ENCODE measurements around the gene NANS. TPM values are rescaled to one million over a fixed set of nuclear protein-coding genes. Genes with fewer than 3 reads are reported as not detected.

Gene NANS
- total RNA-seq, 1 experiment from 2014 or later = 40.4 TPM

- Histone ChIP-seq H2AFZ (ENCODE audit: low read length) (no peak overlapping the region), H3K27ac (ENCODE audit: insufficient read length, low read depth, low read length) (no peak overlapping the region), H2BK120ac (ENCODE audit: low read depth, low read length, poor library complexity, severe bottlenecking) (no peak overlapping the region), H3K23ac (ENCODE audit: insufficient read length, low read depth, low read length) (no peak overlapping the region), H4K20me1 (ENCODE audit: control insufficient read depth, insufficient read depth, insufficient read length) (no peaks in the 10 kb centered on the region), H3K27me3 (ENCODE audit: insufficient read depth, low read length) (no peaks in the 10 kb centered on the region), H2BK12ac (ENCODE audit: insufficient read length, low read depth, low read length) (no peak overlapping the region), H3T11ph (ENCODE audit: low read length) (no peak overlapping the region), H3K23me2 (ENCODE audit: insufficient read length, low read depth, low read length, poor library complexity, severe bottlenecking) (no peaks in the 10 kb centered on the region), H3K4me1 (ENCODE audit: insufficient read depth, low read length) (no peaks in the 10 kb centered on the region), H2BK20ac (ENCODE audit: low read depth, low read length, poor library complexity, severe bottlenecking) (no peak overlapping the region), H4K91ac (ENCODE audit: insufficient read length, low read depth, low read length) (no peak overlapping the region), H3K14ac (ENCODE audit: insufficient read depth, low read length) (no peak overlapping the region), H2AK5ac (ENCODE audit: insufficient read length, low read length) (no peak overlapping the region), H3K4me2 (ENCODE audit: insufficient read depth, insufficient read length, low read length) (no peak overlapping the region), H4K8ac (replicated peaks; ENCODE audit: insufficient read length, low read depth, low read length) (no peak overlapping the region), H4K5ac (ENCODE audit: insufficient read length, low read depth, low read length) (no peak overlapping the region), H3K79me2 (ENCODE audit: insufficient read depth, low read length) (no peaks in the 10 kb centered on the region), H3K9ac (ENCODE audit: extremely low read depth, insufficient read length, low read length) (no peak overlapping the region), H3K9me3 (ENCODE audit: control insufficient read depth, low read depth, low read length) (no peaks in the 10 kb centered on the region), H3K56ac (ENCODE audit: insufficient read length, low read depth, low read length) (no peak overlapping the region), H3K18ac (ENCODE audit: insufficient read length, low read depth, low read length) (no peak overlapping the region), H2BK15ac (ENCODE audit: low read depth, low read length) (no peak overlapping the region), H3K4ac (ENCODE audit: low read depth, low read length) (no peak overlapping the region), H2BK5ac (ENCODE audit: insufficient read length, low read length) (no peak overlapping the region), H3K79me1 (ENCODE audit: insufficient read depth, low read depth, low read length, poor library complexity, severe bottlenecking) (no peaks in the 10 kb centered on the region)
- no peaks in the 10 kb centered on the region for H3K9me3 Mint-ChIP-seq
- no peak overlapping the region for H3K4me3 Mint-ChIP-seq
- no peaks in the 10 kb centered on the region for H3K4me1 Mint-ChIP-seq
- TF ChIP-seq CTCF (conservative IDR thresholded peaks at IDR 0.05) = no peak
- DNase-seq = peak; percentile 0
- peaks cover 6 to 53% (median 36%) of the 10 kb centered on the region in 3 experiments; a peak in 6 of 7 replicates for H3K36me3 Mint-ChIP-seq (ENCODE audit: insufficient read depth in 1 of 3, low read depth in 3 of 3)
- no CpG with 5 or more reads among the region's 1 CpG for WGBS (ENCODE audit: extremely low coverage, insufficient read length, low lambda C conversion rate)
- H3K27me3 Mint-ChIP-seq (ENCODE audit: low read depth) = no peaks in the 10 kb centered on the region
- no peak overlapping the region; a peak in 1 of 7 replicates for H3K27ac Mint-ChIP-seq
Observed at GRCh38 chr9:98017306-98017705, 39.2 kb upstream of the NANS start.
